Upper lobe of left lung (tissue), 4 donors: Measurements from ENCODE around the gene RPS6KA2.
A peak's percentile ranks its signal among the peaks of the same experiment; 100 is the strongest.

Experiments used
- CTCF ChIP-seq, 6 experiments: fragments of 450-650 bp in 4 of 6; fragments of 200-600 bp in 2 of 6; sonication (generic) in 2 of 6; IDR thresholded peaks; one replicate each; pipeline ENCODE4 v1.5.1; 2016 to 2019; ENCODE audit warnings: antibody characterized with exemption in 6 of 6
- EP300 ChIP-seq, 4 donors: sonication (generic); formaldehyde crosslinking; IDR thresholded peaks; one replicate each; pipeline ENCODE4 v1.5.1; 2017; ENCODE audit warnings: antibody characterized with exemption in 4 of 4, control low read depth in 2 of 4
- POLR2A ChIP-seq, 4 donors: fragments of 450-650 bp; IDR thresholded peaks; one replicate each; pipeline ENCODE4 v1.5.1; 2016 to 2017; ENCODE audit warnings: antibody characterized with exemption in 4 of 4, mild to moderate bottlenecking in 2 of 4

GRCh38 chr6:166633732-166634535 is 6.9 kb upstream of the RPS6KA2 start:
- TF ChIP-seq CTCF (IDR thresholded peaks at IDR 0.05) (no peak), POLR2A (IDR thresholded peaks at IDR 0.05) (peak in 1 of 4 donors; percentile 35), EP300 (IDR thresholded peaks at IDR 0.05) (peak in 2 of 4 donors; percentile 41 to 75)
